ENCODE data around the gene CSF1R. TPM values are rescaled to one million over a fixed set of nuclear protein-coding genes. Genes with fewer than 3 reads are reported as not detected.

Gene CSF1R
- total and polyA plus RNA-seq, 2 of the 4 experiments (the other 2 are of a cell fraction), result 0.14 to 0.36 TPM

- Histone ChIP-seq H3K9me3 (ENCODE audit: control insufficient read depth, insufficient read depth, low read length) (no peaks in the 10 kb centered on the region), H3K18ac (ENCODE audit: low read depth, low read length) (no peak overlapping the region), H3K4me3 (ENCODE audit: insufficient read depth, low read depth, low read length) (no peak overlapping the region), H2AFZ (replicated peaks; ENCODE audit: low read length, poor library complexity) (no peak overlapping the region), H3K27ac (ENCODE audit: insufficient read depth, low read length) (no peak overlapping the region), H4K20me1 (ENCODE audit: insufficient read depth, low read length) (no peaks in the 10 kb centered on the region; the same call in 1 of the 2 replicates), H2BK5ac (ENCODE audit: low read depth, low read length, poor library complexity, severe bottlenecking) (no peak overlapping the region), H3K27me3 (ENCODE audit: control insufficient read depth, insufficient read depth, low read length) (no peaks in the 10 kb centered on the region), H3K36me3 (ENCODE audit: control insufficient read depth, insufficient read depth, low read length) (peaks cover 34% of the 10 kb centered on the region), H4K5ac (ENCODE audit: low read depth, low read length) (no peak overlapping the region), H3K4ac (ENCODE audit: low read depth, low read length) (no peak overlapping the region), H3K23ac (ENCODE audit: low read depth, low read length) (no peak overlapping the region), H3K14ac (replicated peaks; ENCODE audit: low read depth, low read length) (no peak overlapping the region), H2BK15ac (ENCODE audit: low read depth, low read length) (no peak overlapping the region), H2BK120ac (ENCODE audit: low read depth, low read length) (no peak overlapping the region), H3K4me1 (ENCODE audit: control insufficient read depth, insufficient read depth, low read length) (peaks cover 22% of the 10 kb centered on the region), H3K56ac (ENCODE audit: extremely low read depth, insufficient read depth, low read length) (no peak overlapping the region), H4K91ac (ENCODE audit: insufficient read depth, low read depth, low read length) (no peak overlapping the region; the same call in 1 of the 2 replicates), H3K9me1 (ENCODE audit: insufficient read depth, low read length) (peaks cover 49% of the 10 kb centered on the region), H2AK5ac (ENCODE audit: low read depth, low read length) (no peak overlapping the region), H2BK20ac (ENCODE audit: low read depth, low read length) (no peak overlapping the region), H4K8ac (ENCODE audit: low read depth in 2 of 2, low read length in 2 of 2) (no peak overlapping the region), H3K79me1 (ENCODE audit: low read depth in 1 of 2, low read length in 2 of 2) (peaks cover 4 to 31% of the 10 kb centered on the region in 2 experiments; a peak in 3 of 4 replicates), H3K9ac (ENCODE audit: low read depth, low read length) (no peak overlapping the region), H3K4me2 (ENCODE audit: low read depth, low read length) (no peak overlapping the region), H2AK9ac (replicated peaks; ENCODE audit: low read depth, low read length, poor library complexity) (no peak overlapping the region)
- ATAC-seq (ENCODE audit: low read depth) (no peak), DNase-seq (no peak)
- dilution Hi-C loops (cut with HindIII; ENCODE audit: low sequenced_read_pairs, unreplicated experiment) (no loop called here), in situ Hi-C loops (cut with MboI; ENCODE audit: low sequenced_read_pairs) (no loop called here), intact Hi-C loops (cut with micrococcal nuclease) (no loop called here)
- ChIA-PET POLR2A (ENCODE audit: unreplicated experiment) (no interaction called here), CTCF (no interaction called here)
- 92% methylated on average over 2 of the region's 9 CpGs; no CpG with 5 or more reads in 1 of the 2 experiments for WGBS, 2 experiments (ENCODE audit: extremely low coverage in 2 of 2, insufficient read length in 1 of 2)
- no TSS peak for BruUV-seq (replicated peaks)
- TF ChIP-seq RCOR1 (IDR thresholded peaks at IDR 0.05; ENCODE audit: insufficient replicate concordance, low read length) (no peak), MXI1 (IDR thresholded peaks at IDR 0.05; ENCODE audit: borderline replicate concordance, low read depth, low read length) (no peak), USF2 (IDR thresholded peaks at IDR 0.05; ENCODE audit: low read depth, low read length) (no peak)
Measured at GRCh38 chr5:150056075-150056443, 30.3 kb downstream of the CSF1R start.
